Cardiac septum (tissue), 1 donor: ENCODE measurements around the gene THOC6. TPM values are rescaled to one million over a fixed set of nuclear protein-coding genes. Genes with fewer than 3 reads are reported as not detected.
"Not testable (repeated sequence)": the region's sequence is repeated elsewhere in the genome, so short reads cannot be mapped to it uniquely, and the experiment has no call there.

ENCODE experiments used
- DNase-seq: peaks from one replicate; pipeline ENCODE4 v3.0.0-alpha.2; 2020; ENCODE audit warnings: low spot score
- intact Hi-C: fragments of 100-400 bp; cut with DNase I; formaldehyde crosslinking; loops from one replicate; pipeline ENCODE4 v1.14.0; 2022
- total RNA-seq: library from RNA; stranded (reverse); fragmentation: NEBNext Ultra II Directional; extraction: Animal tissue kit (Norgen Biotek cat#: 25700); gene quantifications from one replicate; pipeline ENCODE4 v1.2.1, GENCODE V29; 2021
- donor health status: DM: no; HTN: no; CAD: no.

Gene THOC6
- total RNA-seq, 1 donor from 2014 or later: 13.9 TPM

DNA sequence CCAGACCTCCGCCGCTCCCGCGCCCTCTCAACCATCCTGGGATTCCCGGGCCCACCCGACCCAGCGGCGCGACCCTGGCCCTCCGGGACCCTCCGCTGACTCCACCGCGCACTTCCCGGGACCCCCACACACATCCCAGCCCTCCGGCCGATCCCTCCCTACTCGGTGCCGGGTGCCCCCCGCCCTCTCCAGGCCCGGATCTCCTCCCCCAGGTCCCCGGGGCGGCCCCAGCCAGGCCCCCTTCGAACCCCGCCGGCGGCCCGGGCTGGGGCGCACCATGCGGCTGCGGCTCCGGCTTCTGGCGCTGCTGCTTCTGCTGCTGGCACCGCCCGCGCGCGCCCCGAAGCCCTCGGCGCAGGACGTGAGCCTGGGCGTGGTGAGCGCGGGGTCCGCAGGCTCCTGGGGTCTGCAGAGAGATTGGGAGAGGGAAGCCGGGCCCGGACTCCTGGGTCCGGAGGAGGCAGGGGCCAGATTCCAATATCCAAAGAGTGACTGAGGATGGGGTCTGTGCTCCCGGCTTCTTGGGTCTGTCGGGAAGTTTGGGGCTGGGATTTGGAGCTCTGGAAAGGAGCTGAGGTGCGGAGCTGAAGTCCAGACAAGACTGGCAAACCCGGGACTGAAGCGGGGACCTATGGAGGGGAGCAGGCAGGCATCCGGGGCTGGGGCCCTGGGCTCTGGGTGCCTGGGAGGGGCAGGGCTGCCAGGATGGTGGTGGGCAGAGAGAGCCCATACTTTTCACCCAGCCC, 23.0 kb downstream of the THOC6 start:
- no peak for DNase-seq
- intact Hi-C loops: no loop called here

DNA sequence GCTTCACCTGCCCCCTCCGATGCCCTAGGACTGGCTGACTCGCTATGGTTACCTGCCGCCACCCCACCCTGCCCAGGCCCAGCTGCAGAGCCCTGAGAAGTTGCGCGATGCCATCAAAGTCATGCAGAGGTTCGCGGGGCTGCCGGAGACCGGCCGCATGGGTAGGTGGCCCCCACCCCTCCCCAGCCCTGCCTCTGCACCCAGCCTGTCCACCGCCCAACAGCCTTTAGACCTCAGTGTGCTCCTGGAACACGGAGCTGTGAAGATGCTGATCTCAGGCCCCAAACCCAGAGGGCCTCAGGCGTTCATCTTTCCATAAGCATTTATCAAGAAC, 23.5 kb downstream of the THOC6 start:
- intact Hi-C loops: no loop called here
- no peak for DNase-seq

DNA sequence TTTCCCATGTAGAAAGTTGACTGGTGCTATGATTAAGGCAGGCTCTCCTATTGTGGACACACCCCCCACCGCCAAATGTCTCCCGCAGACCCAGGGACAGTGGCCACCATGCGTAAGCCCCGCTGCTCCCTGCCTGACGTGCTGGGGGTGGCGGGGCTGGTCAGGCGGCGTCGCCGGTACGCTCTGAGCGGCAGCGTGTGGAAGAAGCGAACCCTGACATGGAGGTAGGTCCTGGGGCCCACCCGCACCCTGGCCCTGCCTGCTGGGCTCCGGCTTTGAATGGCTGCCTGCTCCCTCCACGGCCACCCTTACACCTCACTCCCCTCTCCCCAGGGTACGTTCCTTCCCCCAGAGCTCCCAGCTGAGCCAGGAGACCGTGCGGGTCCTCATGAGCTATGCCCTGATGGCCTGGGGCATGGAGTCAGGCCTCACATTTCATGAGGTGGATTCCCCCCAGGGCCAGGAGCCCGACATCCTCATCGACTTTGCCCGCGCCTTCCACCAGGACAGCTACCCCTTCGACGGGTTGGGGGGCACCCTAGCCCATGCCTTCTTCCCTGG, 26.2 kb downstream of the THOC6 start:
- DNase-seq: no peak

DNA sequence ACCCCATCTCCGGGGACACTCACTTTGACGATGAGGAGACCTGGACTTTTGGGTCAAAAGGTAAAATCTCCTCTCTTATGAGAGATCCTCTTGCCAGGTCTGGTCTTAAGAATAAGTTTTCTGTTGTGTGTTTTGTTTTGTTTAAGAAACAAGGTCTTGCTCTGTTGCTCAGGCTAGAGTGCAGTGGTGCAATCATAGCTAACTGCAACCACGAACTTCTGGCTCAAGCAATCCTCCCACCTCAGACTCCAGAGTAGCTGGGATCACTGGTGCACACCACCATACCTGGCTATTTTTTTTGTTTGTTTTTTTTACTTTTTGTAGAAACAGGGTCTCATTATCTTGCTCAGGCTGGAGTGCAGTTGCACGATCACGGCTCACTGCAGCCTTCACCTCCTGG, 26.7 kb downstream of the THOC6 start:
- DNase-seq: no peak
- intact Hi-C loops: no loop called here

More for the DNA sequence above, 26.2 kb downstream of the THOC6 start:
- intact Hi-C loops: no loop called here

DNA sequence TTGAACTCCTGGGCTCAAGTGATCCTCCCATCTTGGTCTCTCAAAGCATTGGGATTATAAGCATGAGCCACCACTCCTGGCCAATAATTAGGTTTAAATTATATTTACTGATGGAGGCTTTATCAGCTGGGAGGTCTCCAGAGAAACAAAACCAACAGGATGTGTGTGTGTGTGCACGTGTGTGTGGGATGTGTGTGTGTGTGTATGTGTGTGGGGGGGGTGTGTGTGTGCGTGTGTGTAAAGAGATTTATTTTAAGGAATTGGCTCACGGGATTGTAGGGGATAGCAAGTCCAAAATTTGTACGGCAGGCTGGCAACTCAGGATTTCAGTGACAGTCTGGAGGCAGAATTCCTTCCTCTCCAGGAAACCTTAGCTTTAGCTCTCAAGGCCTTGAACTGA, 27.2 kb downstream of the THOC6 start:
- DNase-seq: no peak

DNA sequence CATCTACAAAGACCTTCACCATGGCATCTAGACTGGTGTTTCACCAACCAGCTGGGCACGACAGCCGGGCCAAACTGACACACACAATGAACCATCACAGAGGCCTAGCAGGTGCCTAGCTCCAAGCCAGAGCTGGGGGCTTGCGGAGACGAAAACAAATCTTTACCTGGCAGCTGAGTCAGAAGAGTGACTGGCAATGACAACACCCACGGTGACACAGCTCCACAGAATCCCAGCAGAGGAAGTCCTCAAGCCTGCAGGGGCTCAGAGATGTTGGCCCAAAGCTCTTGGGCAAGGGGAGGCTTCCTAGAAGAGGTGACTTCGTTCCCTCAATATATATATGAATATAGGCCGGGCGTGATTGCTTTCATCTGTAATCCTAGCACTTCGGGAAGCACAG, 27.7 kb downstream of the THOC6 start:
- no peak for DNase-seq

More for the DNA sequence above, 27.2 kb downstream of the THOC6 start:
- intact Hi-C loops: no loop called here

DNA sequence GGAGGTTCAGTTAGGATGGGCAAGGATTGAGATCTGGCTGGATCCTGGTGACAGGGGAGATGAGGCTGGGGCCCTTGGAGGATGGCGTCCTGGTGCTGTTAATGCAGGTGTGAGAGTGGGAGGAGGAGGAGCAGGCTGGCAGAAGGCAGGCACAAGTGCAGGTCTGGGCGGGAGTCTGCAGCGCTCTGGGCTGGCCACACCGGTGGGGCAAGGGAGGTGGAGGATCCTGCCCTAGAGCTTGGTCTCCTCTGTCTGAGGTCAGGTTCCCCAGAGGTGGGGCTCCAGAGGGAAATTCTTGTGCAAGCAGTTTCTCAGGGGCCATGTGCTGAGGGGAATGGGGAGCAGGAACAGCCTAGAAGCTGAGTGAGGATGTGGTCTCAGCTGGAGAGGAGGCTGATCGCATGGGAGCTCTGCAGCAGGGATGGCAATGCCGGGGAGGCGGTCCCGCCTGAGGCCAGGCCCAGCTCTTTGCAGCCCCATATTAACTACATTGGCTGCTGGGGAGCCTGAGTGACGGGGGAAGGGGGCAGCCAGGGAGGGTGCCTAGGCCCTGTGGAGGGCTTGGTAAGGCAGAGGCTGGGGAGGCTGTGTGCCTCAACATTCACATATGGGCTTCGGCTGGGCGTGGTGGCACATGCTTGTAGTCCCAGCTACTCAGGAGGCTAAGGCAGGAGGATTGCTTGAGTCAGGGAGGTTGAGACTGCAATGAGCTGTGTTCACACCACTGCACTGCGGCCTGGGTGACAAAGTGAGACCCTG, 28.9 kb downstream of the THOC6 start:
- DNase-seq, intact Hi-C loops: not testable (repeated sequence)

More for the DNA sequence above, 27.7 kb downstream of the THOC6 start:
- intact Hi-C loops: no loop called here

DNA sequence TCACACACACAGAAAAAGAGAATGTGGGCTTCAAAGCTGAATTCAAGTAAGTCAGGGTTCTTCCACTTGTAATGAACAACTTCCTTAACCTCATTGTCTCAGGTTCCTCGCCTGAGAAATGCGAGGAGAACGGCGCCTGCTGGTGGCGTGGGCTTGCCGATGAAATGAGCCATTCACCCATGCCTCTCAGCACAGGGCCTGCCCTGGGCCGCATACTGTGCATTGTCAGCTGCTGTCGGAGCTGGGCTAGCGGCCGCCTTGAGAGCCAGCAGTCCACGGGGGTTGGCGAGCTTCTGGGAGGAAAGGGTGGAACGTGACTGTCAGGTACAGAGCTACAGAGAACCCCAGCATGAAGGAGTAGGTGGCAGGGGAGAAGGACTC, 29.5 kb downstream of the THOC6 start:
- intact Hi-C loops, DNase-seq: not testable (repeated sequence)

DNA sequence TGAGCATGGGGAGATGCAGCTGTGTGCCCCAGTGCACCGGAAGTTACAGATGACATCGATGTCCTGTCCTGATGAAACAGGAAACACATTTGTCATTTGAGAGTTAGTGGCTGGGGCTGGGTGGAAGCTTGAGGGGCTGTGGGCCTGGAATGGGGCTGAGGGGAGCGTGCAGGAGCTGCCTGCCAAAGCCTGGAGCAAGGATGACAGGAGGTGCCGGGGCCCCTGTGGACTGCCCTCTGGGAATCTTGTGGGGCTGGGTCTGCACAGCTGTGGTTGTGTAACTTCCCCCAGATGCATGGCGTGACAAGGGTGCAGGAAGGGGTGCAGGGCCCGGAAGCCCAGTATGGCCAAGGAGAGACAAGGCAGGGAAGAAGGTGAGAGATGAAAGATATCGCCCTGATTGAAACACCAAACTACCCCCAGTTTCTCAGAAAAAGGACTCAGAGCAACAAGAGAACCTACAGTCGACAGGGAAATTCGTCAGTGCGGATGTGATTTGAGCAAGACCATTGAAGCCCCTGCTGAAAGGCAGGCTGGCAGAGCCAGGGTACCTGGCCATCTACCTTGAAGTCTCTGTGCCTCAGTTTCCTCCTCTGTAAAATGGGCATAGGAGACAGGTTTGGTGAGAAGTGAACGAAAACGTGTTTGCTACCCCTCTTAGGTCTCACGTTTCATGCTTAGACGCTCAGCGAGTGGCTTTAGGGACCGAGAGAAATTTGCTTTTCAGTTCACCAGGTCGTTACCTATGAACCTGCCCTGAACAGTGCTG, 31.3 kb downstream of the THOC6 start:
- intact Hi-C loops: loop anchor here (5.0 kb wide), 1 partner anchor 112 kb away; no protein-coding TSS in a partner anchor
- peak; percentile 86 for DNase-seq

DNA sequence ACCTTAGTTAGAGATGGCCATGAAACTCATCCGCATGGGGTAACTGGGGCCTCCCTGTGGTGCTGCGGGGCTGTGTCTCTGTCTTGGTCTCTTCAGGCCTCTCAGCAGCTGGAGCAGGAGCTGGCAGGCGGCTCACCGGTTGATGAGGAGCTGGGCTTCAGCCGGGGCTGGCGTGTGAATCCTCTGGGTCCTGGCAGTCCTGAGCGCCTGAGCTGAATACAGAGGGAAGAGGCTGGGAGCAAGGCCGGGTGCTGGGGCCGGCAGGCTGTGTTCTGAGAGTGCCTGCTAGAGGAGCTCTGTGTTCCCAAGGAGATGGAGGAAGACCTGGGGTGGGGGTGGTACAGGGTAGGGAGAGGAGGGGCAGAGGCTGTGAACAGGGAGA, 31.9 kb downstream of the THOC6 start:
- intact Hi-C loops: loop anchor here (5.0 kb wide), 1 partner anchor 112 kb away; no protein-coding TSS in a partner anchor
- not testable (repeated sequence) for DNase-seq

DNA sequence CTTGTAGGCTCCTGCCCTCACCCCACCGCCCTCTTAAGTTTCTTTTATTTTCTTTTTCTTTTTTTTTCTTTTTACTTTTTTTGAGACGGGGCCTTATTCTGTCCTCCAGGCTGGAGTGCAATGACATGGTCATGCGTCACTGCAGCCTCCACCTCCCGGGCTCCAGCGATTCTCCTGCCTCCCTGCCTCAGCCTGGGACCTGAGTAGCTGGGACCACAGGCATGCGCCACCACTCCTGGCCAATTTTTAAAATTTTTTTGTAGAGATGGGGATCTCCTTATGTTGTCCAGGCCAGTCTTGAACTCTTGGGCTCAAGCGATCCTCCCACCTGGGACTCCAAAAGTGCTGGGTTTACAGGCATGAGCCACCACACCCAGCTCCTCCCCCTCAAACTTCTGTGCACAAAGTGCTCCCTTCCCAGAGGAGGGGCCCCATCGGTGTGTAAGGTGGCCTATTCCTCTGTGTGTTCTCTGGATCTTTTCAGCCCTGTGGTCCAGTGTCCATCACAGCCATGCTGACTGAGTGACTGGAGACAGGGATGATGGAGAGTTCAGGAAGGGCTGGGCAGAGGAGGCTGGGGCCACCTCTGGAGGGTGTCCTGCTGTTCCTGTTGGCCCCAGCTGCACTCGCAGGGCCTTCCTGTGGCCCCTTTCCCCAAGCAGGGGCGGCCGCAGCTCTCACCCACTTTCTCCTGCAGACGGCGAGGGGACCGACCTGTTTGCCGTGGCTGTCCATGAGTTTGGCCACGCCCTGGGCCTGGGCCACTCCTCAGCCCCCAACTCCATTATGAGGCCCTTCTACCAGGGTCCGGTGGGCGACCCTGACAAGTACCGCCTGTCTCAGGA, 32.7 kb downstream of the THOC6 start:
- intact Hi-C loops: loop anchor here (5.0 kb wide), 1 partner anchor 111 kb away; no protein-coding TSS in a partner anchor
- no peak for DNase-seq

DNA sequence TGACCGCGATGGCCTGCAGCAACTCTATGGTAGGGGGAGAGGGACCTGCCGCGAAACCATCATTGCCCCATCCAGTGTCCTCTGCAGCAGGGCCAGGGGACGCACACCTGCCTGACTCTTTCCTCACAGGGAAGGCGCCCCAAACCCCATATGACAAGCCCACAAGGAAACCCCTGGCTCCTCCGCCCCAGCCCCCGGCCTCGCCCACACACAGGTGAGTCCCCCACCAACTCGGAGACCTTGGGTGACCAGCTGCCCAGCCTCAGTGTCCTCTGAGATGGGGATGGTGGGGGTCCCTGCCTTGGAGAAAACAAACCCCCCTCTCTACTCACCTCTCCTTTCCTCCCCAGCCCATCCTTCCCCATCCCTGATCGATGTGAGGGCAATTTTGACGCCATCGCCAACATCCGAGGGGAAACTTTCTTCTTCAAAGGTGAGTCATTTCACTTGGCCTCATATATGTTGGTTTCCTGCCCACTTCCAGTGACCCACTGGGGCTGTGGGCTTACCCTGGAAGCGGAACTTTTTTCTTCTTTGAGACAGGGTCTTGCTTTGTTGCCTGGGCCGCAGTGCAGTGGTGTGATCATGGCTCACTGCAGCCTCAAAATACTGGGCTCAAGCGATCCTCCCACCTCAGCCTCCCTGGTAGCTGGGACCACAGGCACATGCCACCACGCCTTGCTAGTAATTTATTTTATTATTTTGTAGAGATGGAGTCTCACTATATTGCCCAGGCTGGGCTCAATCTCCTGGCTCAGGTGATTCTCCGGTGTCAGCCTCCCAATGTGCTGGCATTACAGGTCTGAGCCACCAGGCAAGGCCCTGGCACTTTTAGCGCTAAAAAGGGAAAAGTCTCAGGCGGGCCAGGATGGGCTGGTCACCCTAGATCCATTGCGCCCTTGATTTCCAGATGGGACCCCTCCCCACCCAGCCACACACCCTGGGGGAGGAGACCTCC, 33.6 kb downstream of the THOC6 start:
- intact Hi-C loops: loop anchor here (2.0 to 5.0 kb wide), 2 partner anchors 71 to 110 kb away; no protein-coding TSS in a partner anchor
- no peak for DNase-seq

DNA sequence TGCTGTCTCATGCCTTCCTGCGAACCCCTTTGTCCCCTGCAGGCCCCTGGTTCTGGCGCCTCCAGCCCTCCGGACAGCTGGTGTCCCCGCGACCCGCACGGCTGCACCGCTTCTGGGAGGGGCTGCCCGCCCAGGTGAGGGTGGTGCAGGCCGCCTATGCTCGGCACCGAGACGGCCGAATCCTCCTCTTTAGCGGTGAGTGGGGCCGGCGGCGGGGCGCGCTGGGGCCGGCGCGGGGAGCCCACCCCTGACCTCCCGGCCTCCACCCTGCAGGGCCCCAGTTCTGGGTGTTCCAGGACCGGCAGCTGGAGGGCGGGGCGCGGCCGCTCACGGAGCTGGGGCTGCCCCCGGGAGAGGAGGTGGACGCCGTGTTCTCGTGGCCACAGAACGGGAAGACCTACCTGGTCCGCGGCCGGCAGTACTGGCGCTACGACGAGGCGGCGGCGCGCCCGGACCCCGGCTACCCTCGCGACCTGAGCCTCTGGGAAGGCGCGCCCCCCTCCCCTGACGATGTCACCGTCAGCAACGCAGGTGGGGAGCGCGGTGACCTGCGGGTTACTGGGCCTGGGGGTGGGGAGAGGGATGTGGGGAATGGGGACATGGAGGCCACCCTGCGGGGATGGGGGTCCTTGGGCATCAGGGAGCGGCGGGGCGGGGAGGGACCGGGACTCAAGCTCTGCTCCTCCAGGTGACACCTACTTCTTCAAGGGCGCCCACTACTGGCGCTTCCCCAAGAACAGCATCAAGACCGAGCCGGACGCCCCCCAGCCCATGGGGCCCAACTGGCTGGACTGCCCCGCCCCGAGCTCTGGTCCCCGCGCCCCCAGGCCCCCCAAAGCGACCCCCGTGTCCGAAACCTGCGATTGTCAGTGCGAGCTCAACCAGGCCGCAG, 34.5 kb downstream of the THOC6 start:
- peak; percentile 86 for DNase-seq
- intact Hi-C loops: loop anchor here (2.0 to 5.0 kb wide), 2 partner anchors 70 to 109 kb away; no protein-coding TSS in a partner anchor

DNA sequence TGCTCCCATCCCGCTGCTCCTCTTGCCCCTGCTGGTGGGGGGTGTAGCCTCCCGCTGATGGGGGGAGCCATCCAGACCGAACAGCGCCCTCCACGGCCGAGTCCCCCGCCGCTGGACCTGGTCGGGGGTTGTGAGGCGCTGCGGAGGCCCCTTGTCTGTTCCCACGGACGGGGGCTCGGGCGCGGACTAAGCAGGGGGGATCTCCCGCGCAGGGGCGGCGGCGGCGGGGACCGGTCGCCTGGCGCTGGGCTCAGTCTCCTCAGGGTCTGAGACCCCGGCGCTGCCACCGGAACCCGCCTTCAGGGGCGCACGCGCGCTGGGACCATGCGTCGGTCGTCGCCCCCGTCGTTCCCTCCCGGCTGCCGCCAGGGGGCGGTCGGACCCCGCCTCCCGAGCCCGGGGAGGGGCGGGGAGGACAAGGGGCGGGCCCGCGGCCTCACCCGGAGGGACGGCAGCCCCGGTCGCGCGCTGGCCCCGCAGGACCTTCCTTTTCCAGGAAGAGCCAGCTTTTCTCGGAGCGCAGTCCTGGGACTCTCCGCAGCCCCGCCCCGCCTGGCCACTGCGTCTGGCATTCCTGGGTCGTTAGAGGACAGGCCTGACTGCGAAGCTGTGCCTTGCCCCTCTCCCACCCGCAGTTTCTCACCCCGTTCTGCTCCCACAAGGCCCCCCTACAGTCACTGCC, 35.3 kb downstream of the THOC6 start:
- intact Hi-C loops: loop anchor here (2.0 to 5.0 kb wide), 2 partner anchors 70 to 108 kb away; no protein-coding TSS in a partner anchor
- DNase-seq: peak; percentile 95

DNA sequence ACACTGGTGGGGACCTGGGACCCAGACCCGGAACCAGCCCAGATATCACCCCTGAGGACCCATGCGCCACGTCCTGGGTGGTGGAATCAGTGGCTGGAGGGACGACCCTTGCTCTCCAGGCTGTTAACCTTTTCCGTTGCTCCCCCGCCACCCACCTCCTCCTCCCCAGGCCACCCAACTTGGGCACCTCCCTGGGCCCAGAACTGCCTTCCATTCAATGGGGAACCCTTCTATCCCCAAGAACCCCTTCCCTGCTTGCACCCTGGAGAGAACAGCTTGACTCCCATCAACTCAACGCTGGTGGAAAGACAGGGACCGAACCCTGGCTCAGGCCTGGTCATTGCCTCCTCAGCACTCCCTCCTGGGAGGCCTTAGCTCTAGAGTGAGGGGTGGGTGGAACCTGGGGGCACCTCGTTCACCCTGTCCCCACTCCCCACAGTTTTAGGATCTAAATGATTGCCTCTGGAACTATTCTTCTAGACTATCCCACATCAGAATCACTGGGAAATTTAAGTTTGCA, 35.9 kb downstream of the THOC6 start:
- intact Hi-C loops: loop anchor here (2.0 to 5.0 kb wide), 3 partner anchors 38 to 108 kb away; partner anchors contain the start of gene ZSCAN10

More for the DNA sequence above, 35.9 kb downstream of the THOC6 start:
- DNase-seq: no peak
